ENCODE results near the gene OPN1MW. TPM values are rescaled to one million over a fixed set of nuclear protein-coding genes. Genes with fewer than 3 reads are reported as not detected.
"Not testable (repeated sequence)": the region's sequence is repeated elsewhere in the genome, so short reads cannot be mapped to it uniquely, and the experiment has no call there.

Gene OPN1MW
- total RNA-seq, 1 donor: not detected

DNA sequence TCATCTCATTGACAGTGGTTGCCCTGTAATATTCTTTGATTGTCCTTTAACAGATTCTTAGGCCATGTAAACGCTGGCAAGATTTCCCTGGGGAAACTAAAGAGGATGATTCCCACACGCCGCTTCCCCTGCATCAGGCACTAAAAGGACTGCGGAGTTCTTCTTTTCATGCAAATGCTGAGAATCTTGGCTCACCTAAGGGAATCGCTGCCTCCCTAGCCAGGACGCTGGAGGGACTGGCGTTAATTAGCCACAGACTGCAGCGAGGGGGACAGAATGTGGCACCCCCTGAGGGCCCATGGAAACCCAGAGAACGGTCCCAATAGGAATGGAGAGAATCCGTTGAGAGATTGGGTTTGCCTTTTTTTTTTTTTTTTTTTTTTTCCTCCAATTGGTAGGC lies 8.0 kb upstream of the OPN1MW start:
- H3K27me3 ChIP-seq (ENCODE audit: insufficient read depth, low read length); H3K9me3 ChIP-seq (ENCODE audit: low read depth, low read length); H3K4me3 ChIP-seq (ENCODE audit: low read length); H3K4me1 ChIP-seq (ENCODE audit: insufficient read depth, low read length): not testable (repeated sequence)

DNA sequence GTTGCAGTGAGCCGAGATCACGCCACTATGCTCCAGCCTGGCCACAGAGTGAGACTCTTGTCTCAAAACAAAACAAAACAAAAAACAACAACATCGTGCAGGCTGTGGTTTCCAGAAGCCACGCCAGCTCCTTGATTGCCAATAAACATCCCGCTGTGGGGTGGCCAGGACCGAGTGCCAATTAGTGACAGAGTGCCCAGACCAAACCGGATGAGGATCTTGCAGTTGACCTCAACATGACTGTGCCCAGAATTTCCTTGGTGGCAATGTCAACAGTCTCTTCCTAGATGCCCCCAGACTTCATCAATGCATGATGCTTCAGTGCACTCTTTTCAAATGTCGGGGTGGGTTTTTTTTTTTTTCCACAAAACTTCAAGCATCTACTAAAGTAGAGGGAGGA lies 1.4 kb downstream of the OPN1MW start:
- H3K4me1 ChIP-seq (ENCODE audit: insufficient read depth, low read length); H3K27me3 ChIP-seq (ENCODE audit: insufficient read depth, low read length); H3K4me3 ChIP-seq (ENCODE audit: low read length); H3K9me3 ChIP-seq (ENCODE audit: low read depth, low read length): not testable (repeated sequence)

DNA sequence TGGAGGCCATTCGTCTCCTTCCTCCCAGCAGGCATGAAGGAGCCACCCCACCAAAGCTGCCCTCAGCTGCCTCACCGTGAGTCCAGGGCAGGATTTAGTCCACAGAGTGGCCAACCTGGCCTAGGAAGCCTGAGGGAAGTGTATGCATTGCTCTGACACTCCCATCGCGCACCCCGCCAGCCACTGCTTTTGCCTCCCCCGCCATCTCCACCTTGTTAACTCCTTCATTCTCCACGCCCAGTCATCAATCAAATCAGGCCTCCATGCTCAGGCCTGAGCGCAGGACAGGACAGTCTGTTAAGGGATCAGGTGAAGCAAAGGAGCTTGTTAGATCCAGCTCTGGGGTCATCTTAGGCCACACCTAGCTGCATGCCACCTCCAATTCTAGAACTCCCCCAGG lies 10.4 kb downstream of the OPN1MW start:
- H3K9me3 ChIP-seq (ENCODE audit: low read depth, low read length); H3K27me3 ChIP-seq (ENCODE audit: insufficient read depth, low read length); H3K4me1 ChIP-seq (ENCODE audit: insufficient read depth, low read length); H3K4me3 ChIP-seq (ENCODE audit: low read length): not testable (repeated sequence)

DNA sequence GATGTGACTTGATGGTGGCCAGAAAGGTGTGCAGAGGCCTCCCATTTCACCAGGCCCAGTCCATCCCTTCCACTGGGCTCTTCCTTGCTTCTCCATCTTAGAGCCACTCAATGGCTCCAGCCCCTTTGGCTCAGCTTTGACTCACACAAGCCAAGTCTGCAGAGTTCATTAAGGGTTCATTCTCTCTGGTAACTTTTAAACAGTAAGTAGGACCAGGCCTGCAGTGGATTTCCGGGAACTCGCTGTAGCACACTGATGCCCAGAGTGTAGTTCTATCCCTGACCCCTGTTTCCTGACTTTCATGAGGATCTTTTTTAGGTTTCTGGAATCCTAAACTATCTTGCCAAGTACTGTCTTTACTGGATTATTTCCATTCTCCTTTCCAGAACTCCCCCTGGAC lies 11.9 kb downstream of the OPN1MW start:
- not testable (repeated sequence) for H3K4me1 ChIP-seq (ENCODE audit: insufficient read depth, low read length); H3K9me3 ChIP-seq (ENCODE audit: low read depth, low read length); H3K27me3 ChIP-seq (ENCODE audit: insufficient read depth, low read length); H3K4me3 ChIP-seq (ENCODE audit: low read length)

DNA sequence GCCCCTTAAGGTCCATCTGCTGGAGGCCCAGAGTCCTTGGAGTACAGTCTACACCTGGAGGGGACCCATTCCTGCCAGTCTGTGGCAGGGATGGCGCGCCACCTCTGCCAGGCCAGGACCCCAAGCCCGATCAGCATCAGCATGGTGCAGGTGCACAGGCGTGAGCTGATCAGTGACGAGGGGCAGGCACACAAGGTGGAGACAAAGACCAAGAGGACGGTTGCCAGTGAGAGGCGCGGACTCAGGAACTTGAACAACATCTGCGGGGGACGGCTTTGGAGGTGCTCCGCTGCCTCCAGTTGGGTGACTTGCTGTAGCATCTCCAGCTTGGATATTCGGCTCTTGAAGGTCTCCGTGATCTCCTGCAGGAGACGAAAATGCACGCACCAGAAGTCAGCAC lies 14.1 kb downstream of the OPN1MW start:
- H3K4me1 ChIP-seq (ENCODE audit: insufficient read depth, low read length); H3K9me3 ChIP-seq (ENCODE audit: low read depth, low read length); H3K27me3 ChIP-seq (ENCODE audit: insufficient read depth, low read length); H3K4me3 ChIP-seq (ENCODE audit: low read length): not testable (repeated sequence)

DNA sequence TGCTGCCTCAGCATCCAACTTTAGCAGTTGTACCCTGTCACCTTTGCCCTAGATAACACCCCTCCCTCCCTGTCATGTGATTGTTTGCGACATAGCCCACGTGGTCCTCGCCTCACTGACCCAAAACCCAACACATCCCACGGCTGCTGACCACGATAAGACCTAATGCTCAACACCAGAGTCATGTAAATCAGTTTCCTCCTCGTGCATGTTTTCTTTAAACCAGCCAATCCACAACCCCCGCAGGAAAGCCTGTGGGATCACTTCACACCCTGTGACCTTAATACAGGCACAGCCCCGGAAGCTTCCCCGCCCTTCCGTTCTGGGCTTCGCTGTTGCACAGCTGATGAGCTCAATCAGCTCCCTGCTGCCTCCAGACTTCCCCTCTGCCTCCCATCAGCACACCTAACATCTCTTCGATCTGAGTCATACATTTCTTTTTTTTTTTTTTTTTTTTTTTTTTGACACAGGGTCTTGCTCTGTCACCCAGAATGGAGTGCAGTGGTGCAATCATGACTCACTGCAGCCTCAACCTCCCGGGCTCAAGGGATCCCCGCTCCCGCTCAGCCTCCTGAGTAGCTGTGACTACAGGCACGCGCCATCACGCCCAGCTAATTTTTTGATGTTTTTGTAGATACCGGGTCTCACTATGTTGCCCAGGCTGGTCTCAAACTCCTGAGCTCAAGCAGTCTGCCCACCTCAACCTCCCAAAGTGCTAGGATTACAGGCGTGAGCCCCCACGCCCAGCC lies 27.4 kb downstream of the OPN1MW start:
- not testable (repeated sequence) for H3K9me3 ChIP-seq (ENCODE audit: low read depth, low read length); H3K4me1 ChIP-seq (ENCODE audit: insufficient read depth, low read length); H3K27me3 ChIP-seq (ENCODE audit: insufficient read depth, low read length); H3K4me3 ChIP-seq (ENCODE audit: low read length)

DNA sequence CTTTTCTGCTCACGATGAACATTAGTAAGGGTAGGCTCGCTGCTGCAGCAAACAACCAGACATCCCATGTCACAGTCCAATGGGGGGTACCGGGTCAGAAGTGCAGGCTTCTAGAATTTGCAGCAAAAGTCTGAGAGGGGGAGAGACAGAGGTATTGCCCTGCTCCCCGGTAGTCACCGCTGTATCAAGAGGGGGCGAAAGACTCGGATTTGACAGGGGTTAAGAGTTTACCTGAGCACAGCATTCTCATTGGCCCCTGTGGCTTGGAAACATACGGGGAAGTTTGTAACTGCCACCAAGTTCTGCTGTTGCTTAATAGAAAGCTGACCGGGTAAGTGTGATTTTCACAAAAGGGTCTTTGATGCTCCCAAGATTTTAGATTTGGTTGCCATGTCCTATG lies 28.7 kb downstream of the OPN1MW start:
- H3K27me3 ChIP-seq (ENCODE audit: insufficient read depth, low read length); H3K4me3 ChIP-seq (ENCODE audit: low read length); H3K9me3 ChIP-seq (ENCODE audit: low read depth, low read length); H3K4me1 ChIP-seq (ENCODE audit: insufficient read depth, low read length): not testable (repeated sequence)

DNA sequence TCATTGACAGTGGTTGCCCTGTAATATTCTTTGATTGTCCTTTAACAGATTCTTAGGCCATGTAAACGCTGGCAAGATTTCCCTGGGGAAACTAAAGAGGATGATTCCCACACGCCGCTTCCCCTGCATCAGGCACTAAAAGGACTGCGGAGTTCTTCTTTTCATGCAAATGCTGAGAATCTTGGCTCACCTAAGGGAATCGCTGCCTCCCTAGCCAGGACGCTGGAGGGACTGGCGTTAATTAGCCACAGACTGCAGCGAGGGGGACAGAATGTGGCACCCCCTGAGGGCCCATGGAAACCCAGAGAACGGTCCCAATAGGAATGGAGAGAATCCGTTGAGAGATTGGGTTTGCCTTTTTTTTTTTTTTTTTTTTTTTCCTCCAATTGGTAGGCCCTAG lies 29.1 kb downstream of the OPN1MW start:
- not testable (repeated sequence) for H3K27me3 ChIP-seq (ENCODE audit: insufficient read depth, low read length); H3K4me1 ChIP-seq (ENCODE audit: insufficient read depth, low read length); H3K9me3 ChIP-seq (ENCODE audit: low read depth, low read length); H3K4me3 ChIP-seq (ENCODE audit: low read length)

DNA sequence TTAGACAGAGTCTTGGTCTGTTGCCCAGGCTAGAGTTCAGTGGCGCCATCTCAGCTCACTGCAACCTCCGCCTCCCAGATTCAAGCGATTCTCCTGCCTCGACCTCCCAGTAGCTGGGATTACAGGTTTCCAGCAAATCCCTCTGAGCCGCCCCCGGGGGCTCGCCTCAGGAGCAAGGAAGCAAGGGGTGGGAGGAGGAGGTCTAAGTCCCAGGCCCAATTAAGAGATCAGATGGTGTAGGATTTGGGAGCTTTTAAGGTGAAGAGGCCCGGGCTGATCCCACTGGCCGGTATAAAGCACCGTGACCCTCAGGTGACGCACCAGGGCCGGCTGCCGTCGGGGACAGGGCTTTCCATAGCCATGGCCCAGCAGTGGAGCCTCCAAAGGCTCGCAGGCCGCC lies 37.1 kb downstream of the OPN1MW start, which contains the start of gene OPN1MW2:
Gene OPN1MW2 (plus strand): TSS at position 301 of the 400 bp plus-strand sequence. CDS start 60 bp downstream, at position 361.
- H3K4me3 ChIP-seq (ENCODE audit: low read length); H3K27me3 ChIP-seq (ENCODE audit: insufficient read depth, low read length); H3K9me3 ChIP-seq (ENCODE audit: low read depth, low read length); H3K4me1 ChIP-seq (ENCODE audit: insufficient read depth, low read length): not testable (repeated sequence)

DNA sequence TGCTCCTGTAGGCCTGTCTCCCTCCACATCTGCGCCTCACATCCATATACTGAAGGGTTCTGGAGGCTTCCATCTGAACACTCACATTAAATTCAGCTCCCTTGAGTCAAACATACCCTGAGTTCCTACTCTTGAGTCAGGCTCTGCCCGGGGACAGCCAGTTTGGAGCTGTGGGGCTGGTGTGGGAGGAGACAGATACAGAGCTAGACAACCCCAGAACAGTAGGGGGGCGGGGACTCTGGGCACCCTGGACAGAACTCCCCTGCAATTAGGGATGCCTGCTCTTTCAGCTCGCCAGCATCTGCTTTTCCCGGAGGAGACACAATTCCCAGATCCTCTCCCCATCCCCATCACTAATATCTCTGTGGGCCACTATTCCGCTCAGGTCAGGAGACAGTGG lies 42.9 kb downstream of the OPN1MW start:
- not testable (repeated sequence) for H3K4me3 ChIP-seq (ENCODE audit: low read length); H3K9me3 ChIP-seq (ENCODE audit: low read depth, low read length); H3K4me1 ChIP-seq (ENCODE audit: insufficient read depth, low read length); H3K27me3 ChIP-seq (ENCODE audit: insufficient read depth, low read length)

DNA sequence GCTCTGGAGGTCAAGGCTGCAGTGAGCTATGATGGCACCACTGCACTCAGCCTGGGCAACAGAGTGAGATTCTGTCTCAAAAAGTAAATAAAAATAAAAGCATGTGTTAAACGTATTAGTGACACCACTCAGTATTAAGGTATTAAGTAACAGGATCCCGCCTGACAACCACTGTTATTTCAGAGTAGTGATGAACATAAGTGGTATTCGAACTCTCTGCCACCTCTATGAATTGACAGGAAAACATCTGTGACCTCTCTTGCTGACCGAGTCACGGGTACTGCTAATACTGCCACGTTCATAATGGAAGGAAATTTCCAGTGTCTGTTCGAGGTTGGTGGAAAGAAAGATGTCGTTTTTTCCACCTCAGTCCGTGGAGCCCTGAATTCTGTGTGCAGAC lies 44.3 kb downstream of the OPN1MW start:
- H3K9me3 ChIP-seq (ENCODE audit: low read depth, low read length); H3K27me3 ChIP-seq (ENCODE audit: insufficient read depth, low read length); H3K4me3 ChIP-seq (ENCODE audit: low read length); H3K4me1 ChIP-seq (ENCODE audit: insufficient read depth, low read length): not testable (repeated sequence)

DNA sequence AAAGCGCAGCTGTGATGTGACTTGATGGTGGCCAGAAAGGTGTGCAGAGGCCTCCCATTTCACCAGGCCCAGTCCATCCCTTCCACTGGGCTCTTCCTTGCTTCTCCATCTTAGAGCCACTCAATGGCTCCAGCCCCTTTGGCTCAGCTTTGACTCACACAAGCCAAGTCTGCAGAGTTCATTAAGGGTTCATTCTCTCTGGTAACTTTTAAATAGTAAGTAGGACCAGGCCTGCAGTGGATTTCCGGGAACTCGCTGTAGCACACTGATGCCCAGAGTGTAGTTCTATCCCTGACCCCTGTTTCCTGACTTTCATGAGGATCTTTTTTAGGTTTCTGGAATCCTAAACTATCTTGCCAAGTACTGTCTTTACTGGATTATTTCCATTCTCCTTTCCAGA lies 49.0 kb downstream of the OPN1MW start:
- not testable (repeated sequence) for H3K9me3 ChIP-seq (ENCODE audit: low read depth, low read length); H3K4me3 ChIP-seq (ENCODE audit: low read length); H3K4me1 ChIP-seq (ENCODE audit: insufficient read depth, low read length); H3K27me3 ChIP-seq (ENCODE audit: insufficient read depth, low read length)

DNA sequence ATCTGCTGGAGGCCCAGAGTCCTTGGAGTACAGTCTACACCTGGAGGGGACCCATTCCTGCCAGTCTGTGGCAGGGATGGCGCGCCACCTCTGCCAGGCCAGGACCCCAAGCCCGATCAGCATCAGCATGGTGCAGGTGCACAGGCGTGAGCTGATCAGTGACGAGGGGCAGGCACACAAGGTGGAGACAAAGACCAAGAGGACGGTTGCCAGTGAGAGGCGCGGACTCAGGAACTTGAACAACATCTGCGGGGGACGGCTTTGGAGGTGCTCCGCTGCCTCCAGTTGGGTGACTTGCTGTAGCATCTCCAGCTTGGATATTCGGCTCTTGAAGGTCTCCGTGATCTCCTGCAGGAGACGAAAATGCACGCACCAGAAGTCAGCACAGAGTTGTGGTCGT lies 51.2 kb downstream of the OPN1MW start:
- not testable (repeated sequence) for H3K27me3 ChIP-seq (ENCODE audit: insufficient read depth, low read length); H3K9me3 ChIP-seq (ENCODE audit: low read depth, low read length); H3K4me1 ChIP-seq (ENCODE audit: insufficient read depth, low read length); H3K4me3 ChIP-seq (ENCODE audit: low read length)

DNA sequence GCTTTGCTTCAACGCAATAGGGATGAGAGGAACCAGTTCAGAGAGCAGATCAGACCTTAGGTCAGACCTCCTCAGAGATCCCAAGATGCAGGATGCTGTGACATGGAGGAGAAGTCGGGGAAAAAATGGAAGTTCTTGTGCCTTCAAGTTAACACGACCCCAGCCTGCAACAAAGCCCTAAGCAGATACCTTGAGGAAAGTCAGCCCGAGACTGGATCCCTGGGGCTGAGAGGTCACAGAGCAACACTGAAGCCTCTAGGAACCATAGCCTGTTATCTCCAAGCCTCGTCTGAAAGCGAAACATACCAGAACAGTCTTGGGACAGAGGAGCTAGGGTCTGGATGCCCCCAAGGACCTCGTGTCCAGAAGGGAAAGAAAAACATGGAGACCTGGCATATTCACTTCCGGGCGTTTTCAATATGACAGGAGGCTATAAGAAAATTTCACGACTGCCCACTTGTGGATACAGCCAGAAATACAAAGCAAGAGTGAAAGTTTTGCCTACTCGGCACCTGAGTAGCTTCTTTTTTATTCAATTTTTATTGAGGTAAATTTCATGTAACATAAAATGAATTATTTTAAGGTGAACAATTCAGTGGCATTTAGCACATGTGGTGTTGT lies 56.7 kb downstream of the OPN1MW start:
- H3K4me3 ChIP-seq (ENCODE audit: low read length); H3K9me3 ChIP-seq (ENCODE audit: low read depth, low read length); H3K27me3 ChIP-seq (ENCODE audit: insufficient read depth, low read length); H3K4me1 ChIP-seq (ENCODE audit: insufficient read depth, low read length): not testable (repeated sequence)

DNA sequence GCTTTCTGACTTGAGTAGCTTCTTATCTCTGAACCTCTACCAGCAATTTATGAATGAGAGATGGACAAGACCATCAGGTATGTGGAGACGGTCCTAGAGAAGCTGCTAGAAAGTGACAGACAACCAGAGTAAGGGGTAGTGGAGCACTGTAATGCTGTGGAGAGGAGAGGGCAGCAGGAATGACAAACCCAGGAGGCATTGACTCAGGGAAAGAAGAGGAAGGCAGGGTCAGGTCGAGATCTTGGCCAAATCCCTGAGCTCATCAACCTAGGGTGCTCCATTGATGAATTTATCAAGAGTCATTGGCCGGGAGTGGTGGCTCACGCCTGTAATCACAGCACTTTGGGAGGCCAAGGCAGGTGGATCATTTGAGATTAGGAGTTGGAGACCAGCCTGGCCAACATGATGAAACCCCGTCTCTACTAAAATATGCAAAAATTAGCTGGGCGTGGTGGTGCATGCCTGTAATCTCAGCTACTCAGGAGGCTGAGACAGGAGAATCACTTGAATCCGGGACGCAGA lies 57.6 kb downstream of the OPN1MW start:
- not testable (repeated sequence) for H3K4me3 ChIP-seq (ENCODE audit: low read length); H3K27me3 ChIP-seq (ENCODE audit: insufficient read depth, low read length)

More for the DNA sequence above, 57.6 kb downstream of the OPN1MW start:
- H3K4me1 ChIP-seq (ENCODE audit: insufficient read depth, low read length); H3K9me3 ChIP-seq (ENCODE audit: low read depth, low read length): not testable (repeated sequence)

Data from mononuclear cell (primary cell).